Subcutaneous abdominal adipose tissue (tissue), 5 donors: ENCODE measurements around the gene PARD3.

Source experiments
- H3K27ac ChIP-seq: one replicate; pipeline ENCODE4 v1.7.0; 2013; ENCODE audit warnings: low read depth, mild to moderate bottlenecking, inconsistent platforms, low read length, moderate library complexity
- H3K27me3 ChIP-seq, 5 donors: one replicate each; pipeline ENCODE4 v1.7.0; 2013; ENCODE audit warnings: low read length in 5 of 5, inconsistent platforms in 1 of 5; ENCODE audit not compliant: control insufficient read depth in 5 of 5, insufficient read depth in 4 of 5
- H3K36me3 ChIP-seq, 5 donors: one replicate each; pipeline ENCODE4 v1.7.0; 2013; ENCODE audit warnings: low read length in 5 of 5; ENCODE audit not compliant: control insufficient read depth in 5 of 5, insufficient read depth in 5 of 5
- H3K4me1 ChIP-seq, 5 donors: one replicate each; pipeline ENCODE4 v1.7.0; 2013; ENCODE audit warnings: low read length in 5 of 5, mild to moderate bottlenecking in 3 of 5, moderate library complexity in 1 of 5; ENCODE audit not compliant: control insufficient read depth in 5 of 5, insufficient read depth in 5 of 5
- H3K4me3 ChIP-seq, 5 donors: one replicate each; pipeline ENCODE4 v1.7.0; 2013; ENCODE audit warnings: low read length in 5 of 5, low read depth in 1 of 5
- H3K9ac ChIP-seq, 5 donors: one replicate each; pipeline ENCODE4 v1.7.0; 2013; ENCODE audit warnings: low read length in 5 of 5, mild to moderate bottlenecking in 4 of 5, moderate library complexity in 3 of 5
- H3K9me3 ChIP-seq, 5 donors: one replicate each; pipeline ENCODE4 v1.7.0; 2013; ENCODE audit warnings: low read length in 5 of 5; ENCODE audit not compliant: control insufficient read depth in 5 of 5
- donor health status: healthy.
- donor health status: healthy.
- donor health status: healthy.
- donor health status: healthy.
- donor health status: healthy.

Gene PARD3

DNA sequence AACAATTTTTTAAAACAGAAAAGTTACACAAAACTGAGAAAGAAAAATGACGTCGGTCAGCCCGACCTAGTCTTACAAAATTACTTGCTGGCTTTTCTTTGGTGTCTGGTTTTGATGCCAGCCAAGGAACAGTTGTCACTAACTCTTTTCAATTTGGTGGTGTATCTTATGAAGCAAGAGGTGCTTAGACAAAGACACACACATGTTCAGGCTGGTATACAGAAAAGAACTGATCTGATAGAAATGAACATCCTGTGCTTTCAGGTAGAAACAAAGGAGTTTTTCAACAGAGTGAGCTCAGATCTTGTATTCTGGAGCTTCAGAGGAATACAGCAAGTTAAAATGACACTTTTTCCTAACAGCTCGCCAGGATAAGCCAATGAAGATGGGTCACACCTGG is 43.6 kb downstream of the PARD3 start:
- H3K4me1 ChIP-seq: peaks cover 0 to 41% (median 19%) of the 10 kb centered on the region in 5 donors
- no peaks in the 10 kb centered on the region for H3K36me3 ChIP-seq
- no peak overlapping the region for H3K27ac ChIP-seq
- no peak overlapping the region for H3K9ac ChIP-seq
- no peaks in the 10 kb centered on the region for H3K9me3 ChIP-seq
- H3K4me3 ChIP-seq: no peak overlapping the region
- no peaks in the 10 kb centered on the region for H3K27me3 ChIP-seq

DNA sequence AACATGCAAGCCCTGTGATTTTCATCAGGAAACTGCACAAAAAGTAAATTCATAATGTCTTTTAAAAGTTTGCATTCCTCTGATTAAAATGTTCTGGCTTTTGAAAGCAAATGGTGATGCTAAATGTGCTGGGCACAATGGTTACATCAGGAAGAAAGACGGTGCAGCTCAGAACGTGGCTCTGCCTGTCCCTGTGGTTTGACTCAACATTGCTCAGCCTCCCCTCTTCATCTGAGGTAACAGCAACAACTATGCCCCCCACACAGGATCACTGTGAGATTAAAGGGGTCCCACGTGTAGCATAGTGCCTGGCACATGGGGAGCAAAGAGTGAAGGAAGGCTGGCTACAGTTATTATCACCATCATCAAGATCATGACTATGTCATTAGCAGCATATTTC is 44.0 kb downstream of the PARD3 start:
- H3K9me3 ChIP-seq: no peaks in the 10 kb centered on the region
- no peaks in the 10 kb centered on the region for H3K27me3 ChIP-seq
- no peak overlapping the region for H3K27ac ChIP-seq
- H3K9ac ChIP-seq: no peak overlapping the region
- no peaks in the 10 kb centered on the region for H3K36me3 ChIP-seq
- no peak overlapping the region for H3K4me3 ChIP-seq
- peaks cover 0 to 37% (median 19%) of the 10 kb centered on the region in 5 donors for H3K4me1 ChIP-seq

DNA sequence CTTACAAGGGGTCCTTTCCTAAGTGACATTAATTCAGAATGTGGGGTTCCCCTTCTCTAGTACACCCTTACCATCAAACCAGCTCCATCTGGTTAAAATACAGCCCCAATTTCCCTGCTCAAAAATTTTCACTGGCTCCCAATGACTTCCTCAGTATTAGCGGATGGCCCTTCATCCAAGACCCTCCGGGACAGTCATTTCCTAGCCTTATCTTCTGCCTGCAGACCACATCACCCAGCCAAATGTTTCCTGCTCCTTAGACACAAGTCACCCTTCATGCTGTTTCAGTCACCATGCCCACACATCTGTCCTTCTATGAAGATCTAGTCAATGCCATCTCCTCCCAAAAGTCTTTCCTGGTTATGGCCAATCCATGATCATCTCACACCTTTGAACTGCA is 45.2 kb downstream of the PARD3 start:
- Histone ChIP-seq H3K36me3 (no peaks in the 10 kb centered on the region), H3K4me1 (peaks cover 0 to 36% (median 19%) of the 10 kb centered on the region in 5 donors), H3K9me3 (no peaks in the 10 kb centered on the region), H3K27me3 (no peaks in the 10 kb centered on the region), H3K27ac (no peak overlapping the region), H3K9ac (no peak overlapping the region), H3K4me3 (no peak overlapping the region)

DNA sequence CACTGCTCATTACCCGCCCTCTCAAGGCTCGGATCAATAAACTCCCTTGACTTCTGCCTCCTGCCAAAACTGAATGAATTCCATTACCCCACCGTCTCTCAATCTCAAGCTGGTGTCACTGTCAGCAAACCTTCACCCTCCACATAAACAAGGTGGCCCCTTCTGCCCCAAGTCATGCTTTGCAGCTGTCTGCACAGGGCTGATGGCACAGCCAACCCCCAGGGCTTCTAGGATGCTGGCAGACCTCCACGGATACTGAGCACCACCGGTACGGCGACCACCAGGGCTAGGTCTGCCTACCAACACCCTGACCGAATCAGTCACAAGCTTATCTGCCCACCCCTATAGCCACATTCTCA is 46.1 kb downstream of the PARD3 start:
- Histone ChIP-seq H3K36me3 (no peaks in the 10 kb centered on the region), H3K9me3 (no peaks in the 10 kb centered on the region), H3K4me3 (peak overlapping the region in 3 of 5 donors; percentile 7 to 65 (median 31)), H3K4me1 (peaks cover 0 to 36% (median 19%) of the 10 kb centered on the region in 5 donors), H3K9ac (peak overlapping the region in 1 of 5 donors; percentile 48), H3K27me3 (no peaks in the 10 kb centered on the region), H3K27ac (no peak overlapping the region)

GRCh38 chr10:34768261-34768971 is 46.7 kb downstream of the PARD3 start:
- Histone ChIP-seq H3K9me3 (no peaks in the 10 kb centered on the region), H3K9ac (peak overlapping the region in 1 of 5 donors; percentile 48), H3K27me3 (no peaks in the 10 kb centered on the region), H3K4me1 (peaks cover 0 to 31% (median 17%) of the 10 kb centered on the region in 5 donors), H3K4me3 (peak overlapping the region in 3 of 5 donors; percentile 7 to 65 (median 31)), H3K36me3 (no peaks in the 10 kb centered on the region), H3K27ac (no peak overlapping the region)

- Histone ChIP-seq H3K9me3 (no peaks in the 10 kb centered on the region), H3K27ac (no peak overlapping the region), H3K4me1 (peaks cover 0 to 24% (median 13%) of the 10 kb centered on the region in 5 donors)
These were observed 48.1 kb downstream of the PARD3 start for GRCh38 chr10:34766811-34767494.

GRCh38 chr10:34766266-34766600 is 48.9 kb downstream of the PARD3 start:
- H3K4me3 ChIP-seq: no peak overlapping the region
- H3K27me3 ChIP-seq: no peaks in the 10 kb centered on the region
- H3K9me3 ChIP-seq: no peaks in the 10 kb centered on the region
- no peak overlapping the region for H3K27ac ChIP-seq
- no peak overlapping the region for H3K9ac ChIP-seq
- peaks cover 0 to 22% (median 13%) of the 10 kb centered on the region in 5 donors for H3K4me1 ChIP-seq
- no peaks in the 10 kb centered on the region for H3K36me3 ChIP-seq

More at GRCh38 chr10:34766811-34767494, 48.1 kb downstream of the PARD3 start:
- Histone ChIP-seq H3K36me3 (no peaks in the 10 kb centered on the region), H3K27me3 (no peaks in the 10 kb centered on the region), H3K9ac (no peak overlapping the region), H3K4me3 (no peak overlapping the region)

DNA sequence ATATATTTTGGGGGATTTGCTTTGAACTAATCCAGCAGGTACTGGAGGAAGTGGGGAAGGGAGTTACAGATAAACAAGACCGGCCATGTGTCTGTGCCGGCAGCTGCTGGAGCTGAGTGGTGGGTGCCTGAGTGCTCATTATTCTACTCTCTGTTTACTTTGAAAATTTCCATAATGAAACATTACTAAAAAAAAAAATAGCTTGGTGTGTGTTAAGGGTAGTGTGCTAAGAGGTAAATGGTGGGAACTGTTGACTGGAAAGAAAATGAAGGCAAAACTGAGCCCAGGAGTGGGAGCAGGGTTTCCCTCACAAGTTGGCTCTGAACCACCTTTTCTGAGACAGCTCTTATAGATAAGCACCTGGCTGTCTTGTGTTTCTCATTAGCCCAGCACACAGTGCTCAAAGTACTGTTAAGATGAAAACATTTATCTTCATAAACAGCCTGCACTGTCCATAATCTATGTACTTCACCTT is 50.6 kb downstream of the PARD3 start:
- peaks cover 0 to 23% (median 10%) of the 10 kb centered on the region in 5 donors for H3K4me1 ChIP-seq
- no peak overlapping the region for H3K4me3 ChIP-seq
- no peak overlapping the region for H3K9ac ChIP-seq
- H3K27ac ChIP-seq: no peak overlapping the region
- no peaks in the 10 kb centered on the region for H3K9me3 ChIP-seq
- no peaks in the 10 kb centered on the region for H3K36me3 ChIP-seq
- no peaks in the 10 kb centered on the region for H3K27me3 ChIP-seq

- H3K27ac ChIP-seq: no peak overlapping the region
- no peaks in the 10 kb centered on the region for H3K27me3 ChIP-seq
- H3K9ac ChIP-seq: no peak overlapping the region
- H3K4me1 ChIP-seq: peaks cover 0 to 11% (median 0%) of the 10 kb centered on the region in 5 donors
- no peaks in the 10 kb centered on the region for H3K9me3 ChIP-seq
- H3K4me3 ChIP-seq: no peak overlapping the region
- no peaks in the 10 kb centered on the region for H3K36me3 ChIP-seq
These were observed 52.3 kb downstream of the PARD3 start for GRCh38 chr10:34762603-34763299.

GRCh38 chr10:34762156-34762555 is 52.9 kb downstream of the PARD3 start:
- Histone ChIP-seq H3K4me3 (no peak overlapping the region), H3K27ac (no peak overlapping the region), H3K9ac (no peak overlapping the region), H3K27me3 (no peaks in the 10 kb centered on the region), H3K4me1 (peaks cover 0 to 11% (median 0%) of the 10 kb centered on the region in 5 donors), H3K36me3 (no peaks in the 10 kb centered on the region), H3K9me3 (no peaks in the 10 kb centered on the region)
